ENCODE data around the gene FNIP2. TPM values are rescaled to one million over a fixed set of nuclear protein-coding genes. Genes with fewer than 3 reads are reported as not detected.

The FNIP2 gene
- total and polyA plus RNA-seq, 2 donors (not counting 1 experiment from before 2014, with no cell fraction given), result 0.03 to 0.17 TPM

GRCh38 chr4:158801066-158801465, 32.2 kb downstream of the FNIP2 start:
- no peaks in the 10 kb centered on the region for H3K4me1 Mint-ChIP-seq
- 95% methylated on average over 3 of the region's 4 CpGs for WGBS (ENCODE audit: insufficient coverage)
- H3K27ac ChIP-seq (ENCODE audit: low read length in 2 of 2), result no peak overlapping the region
- H3K9me3 Mint-ChIP-seq (ENCODE audit: insufficient read depth), result no peaks in the 10 kb centered on the region
- no peaks in the 10 kb centered on the region for H3K79me2 ChIP-seq (ENCODE audit: control insufficient read depth, insufficient read depth, low read length)
- no peak overlapping the region for H3K4me2 ChIP-seq (replicated peaks; ENCODE audit: low read depth, low read length, poor library complexity, severe bottlenecking)
- POLR2A ChIA-PET, result no interaction called here
- intact Hi-C loops (cut with micrococcal nuclease), result no loop called here
- no peaks in the 10 kb centered on the region for H3K9me3 ChIP-seq (ENCODE audit: control extremely low read depth in 1 of 3, control insufficient read depth in 2 of 3, insufficient read depth in 1 of 3, low read length in 2 of 3)
- H3K4me3 ChIP-seq (ENCODE audit: control extremely low read depth in 1 of 5, extremely low read depth in 1 of 5, insufficient read depth in 1 of 5, low read depth in 2 of 5, low read length in 4 of 5), result no peak overlapping the region
- ATAC-seq (ENCODE audit: low read depth), result no peak
- no peak overlapping the region for H2AFZ ChIP-seq (ENCODE audit: insufficient read depth, low read depth, low read length, poor library complexity, severe bottlenecking)
- H3K27me3 Mint-ChIP-seq, result peaks cover 84% of the 10 kb centered on the region
- DNase-seq, result no peak
- H4K20me1 ChIP-seq (ENCODE audit: control insufficient read depth, insufficient read depth, low read length, poor library complexity, severe bottlenecking), result no peaks in the 10 kb centered on the region
- no peak overlapping the region for H3K4me3 Mint-ChIP-seq
- TF ChIP-seq CTCF (IDR thresholded peaks at IDR 0.05), result no peak
- no peak for TF ChIP-seq EZH2 (IDR thresholded peaks at IDR 0.05; ENCODE audit: borderline replicate concordance, insufficient read depth, low read depth, low read length, poor library complexity, severe bottlenecking)
- peaks cover 4 to 72% (median 62%) of the 10 kb centered on the region in 4 experiments for H3K27me3 ChIP-seq (replicated peaks in 1 of 4; ENCODE audit: control extremely low read depth in 1 of 4, control insufficient read depth in 3 of 4, insufficient read depth in 4 of 4, low read length in 3 of 4)
- no peak overlapping the region for H3K27ac Mint-ChIP-seq
- CTCF ChIA-PET, result no interaction called here
- no peaks in the 10 kb centered on the region for H3K36me3 ChIP-seq (replicated peaks in 1 of 2; ENCODE audit: control extremely low read depth in 1 of 2, control insufficient read depth in 1 of 2, extremely low read depth in 1 of 2, insufficient read depth in 2 of 2, low read length in 1 of 2)
- no peak overlapping the region for H3K9ac ChIP-seq (ENCODE audit: low read length)
- peaks cover 0 to 5% of the 10 kb centered on the region in 2 donors for H3K4me1 ChIP-seq (ENCODE audit: control insufficient read depth in 2 of 2, insufficient read depth in 2 of 2, low read length in 2 of 2)

GRCh38 chr4:158801677-158802076, 32.9 kb downstream of the FNIP2 start:
- CTCF ChIA-PET, result no interaction called here
- no peak overlapping the region for H3K27ac Mint-ChIP-seq

More at GRCh38 chr4:158801677-158802076, 32.9 kb downstream of the FNIP2 start:
- H3K9ac ChIP-seq (ENCODE audit: low read length), result no peak overlapping the region
- H3K4me1 Mint-ChIP-seq, result no peaks in the 10 kb centered on the region
- H3K4me3 ChIP-seq (ENCODE audit: control extremely low read depth in 1 of 5, extremely low read depth in 1 of 5, insufficient read depth in 1 of 5, low read depth in 2 of 5, low read length in 4 of 5), result no peak overlapping the region
- H3K4me1 ChIP-seq (ENCODE audit: control insufficient read depth in 2 of 2, insufficient read depth in 2 of 2, low read length in 2 of 2), result peaks cover 0 to 5% of the 10 kb centered on the region in 2 donors
- H3K27me3 Mint-ChIP-seq, result peaks cover 84% of the 10 kb centered on the region
- H3K9me3 Mint-ChIP-seq (ENCODE audit: insufficient read depth), result no peaks in the 10 kb centered on the region
- no peak overlapping the region for H3K27ac ChIP-seq (ENCODE audit: low read length in 2 of 2)
- no peaks in the 10 kb centered on the region for H4K20me1 ChIP-seq (ENCODE audit: control insufficient read depth, insufficient read depth, low read length, poor library complexity, severe bottlenecking)
- H3K27me3 ChIP-seq (replicated peaks in 1 of 4; ENCODE audit: control extremely low read depth in 1 of 4, control insufficient read depth in 3 of 4, insufficient read depth in 4 of 4, low read length in 3 of 4), result peaks cover 6 to 72% (median 66%) of the 10 kb centered on the region in 4 experiments
- intact Hi-C loops (cut with micrococcal nuclease), result no loop called here
- no peaks in the 10 kb centered on the region for H3K36me3 ChIP-seq (replicated peaks in 1 of 2; ENCODE audit: control extremely low read depth in 1 of 2, control insufficient read depth in 1 of 2, extremely low read depth in 1 of 2, insufficient read depth in 2 of 2, low read length in 1 of 2)
- H3K4me3 Mint-ChIP-seq, result no peak overlapping the region
- POLR2A ChIA-PET, result no interaction called here
- no peak overlapping the region for H3K4me2 ChIP-seq (replicated peaks; ENCODE audit: low read depth, low read length, poor library complexity, severe bottlenecking)
- 94% methylated on average over 2 of the region's 3 CpGs for WGBS (ENCODE audit: insufficient coverage)
- H3K79me2 ChIP-seq (ENCODE audit: control insufficient read depth, insufficient read depth, low read length), result no peaks in the 10 kb centered on the region
- ATAC-seq (ENCODE audit: low read depth) (no peak), DNase-seq (no peak)
- no peak overlapping the region for H2AFZ ChIP-seq (ENCODE audit: insufficient read depth, low read depth, low read length, poor library complexity, severe bottlenecking)
- H3K9me3 ChIP-seq (ENCODE audit: control extremely low read depth in 1 of 3, control insufficient read depth in 2 of 3, insufficient read depth in 1 of 3, low read length in 2 of 3), result no peaks in the 10 kb centered on the region
- no peak for TF ChIP-seq CTCF (IDR thresholded peaks at IDR 0.05)
- TF ChIP-seq EZH2 (IDR thresholded peaks at IDR 0.05; ENCODE audit: borderline replicate concordance, insufficient read depth, low read depth, low read length, poor library complexity, severe bottlenecking), result no peak
